Inflammatory macrophage (primary cell): ENCODE results near the gene PSKH1.
"Not testable (repeated sequence)": the region's sequence is repeated elsewhere in the genome, so short reads cannot be mapped to it uniquely, and the experiment has no call there.

Source experiments
- DNase-seq, 2 donors: peaks; one replicate each; pipeline ENCODE4 v3.0.0-alpha.2; 2020 to 2022

PSKH1 gene

DNA sequence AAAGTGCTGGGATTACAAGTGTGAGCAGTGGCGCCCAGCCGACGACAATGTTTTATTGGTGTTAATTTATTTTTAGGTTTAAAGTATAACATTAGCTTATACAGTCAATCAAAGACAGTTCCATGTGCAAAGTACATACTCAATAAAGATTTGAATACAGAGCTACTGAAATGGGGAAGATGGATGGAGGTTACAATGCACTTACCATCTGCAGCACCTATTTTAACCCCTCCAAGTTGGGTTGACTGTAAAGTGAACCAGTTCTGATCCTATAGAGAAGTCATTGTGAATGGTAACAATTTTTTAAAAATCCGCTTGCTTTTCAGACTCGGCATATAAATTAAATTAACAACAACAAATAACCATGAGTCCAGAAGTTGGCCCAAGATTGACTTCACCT lies 679 bp upstream of the PSKH1 start:
- DNase-seq, result no peak

DNA sequence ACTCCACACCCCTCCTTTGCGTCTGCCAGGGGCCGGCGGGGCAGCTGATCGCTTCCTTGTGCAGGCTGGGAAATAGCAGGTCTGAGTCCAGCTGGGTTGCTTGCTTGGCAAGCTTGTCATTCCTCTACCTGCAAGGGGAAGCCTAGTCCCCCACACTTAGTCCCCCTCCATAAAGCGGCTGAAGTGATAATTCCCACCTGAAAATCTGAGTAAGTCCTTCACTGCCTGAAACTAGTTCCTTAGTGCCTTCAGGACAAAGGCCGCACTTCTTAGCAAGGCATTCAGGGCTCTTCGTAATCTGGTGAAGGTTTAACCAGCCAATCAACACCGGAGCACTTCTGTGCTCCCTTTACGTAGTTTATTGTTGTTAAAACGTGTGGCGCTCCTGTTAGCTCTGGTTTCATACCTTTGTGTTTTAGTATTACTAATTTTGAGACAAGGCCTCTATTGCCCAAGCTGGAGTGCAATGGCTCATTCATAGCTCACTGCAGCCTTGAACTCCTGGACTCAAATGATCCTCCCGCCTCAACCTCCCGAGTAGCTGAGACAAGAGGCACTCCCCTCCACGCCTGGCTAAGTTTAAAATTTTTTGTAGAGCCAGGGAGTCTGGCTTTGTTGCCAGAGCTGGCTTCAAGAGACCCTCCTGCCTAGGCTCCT lies 817 bp downstream of the PSKH1 start:
- peak in 1 of 2 donors; percentile 44 for DNase-seq

DNA sequence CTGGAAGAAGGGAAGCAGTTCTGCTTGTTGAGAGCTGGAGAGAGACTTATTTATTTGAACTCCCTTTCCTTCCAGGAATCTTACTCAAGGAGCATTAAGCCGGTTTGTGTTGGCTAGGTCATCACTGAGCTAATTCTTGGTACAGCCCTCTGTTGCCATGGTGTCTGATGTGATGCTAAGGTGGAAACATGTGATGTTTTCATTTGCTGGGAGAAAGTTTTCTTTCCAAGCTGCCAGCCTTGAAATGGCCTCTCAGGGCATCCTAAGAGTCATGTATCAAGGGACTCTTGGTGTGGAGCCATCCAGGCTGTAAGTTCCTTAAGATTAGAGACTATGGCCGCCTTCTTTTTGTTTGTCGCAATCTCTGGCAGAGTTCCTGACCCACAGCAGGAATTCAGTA lies 4.2 kb downstream of the PSKH1 start:
- no peak for DNase-seq

DNA sequence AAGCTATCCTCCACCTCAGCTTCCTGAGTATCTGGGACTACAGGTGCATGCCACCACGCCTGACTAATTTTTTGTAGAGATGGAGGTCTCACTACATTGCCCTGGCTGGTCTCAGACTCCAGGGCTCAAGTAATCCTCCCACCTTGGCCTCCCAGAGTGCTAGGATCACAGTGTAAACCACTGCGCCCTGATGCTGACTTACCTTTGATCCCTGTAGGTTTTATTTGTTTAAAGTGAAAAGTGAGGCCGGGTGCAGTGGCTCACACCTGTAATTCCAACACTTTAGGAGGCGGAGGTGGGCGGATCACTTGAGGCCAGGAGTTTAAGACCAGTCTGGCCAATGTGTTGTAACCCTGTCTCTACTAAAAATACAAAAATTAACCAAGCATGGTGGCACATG lies 8.7 kb downstream of the PSKH1 start:
- DNase-seq, result no peak

DNA sequence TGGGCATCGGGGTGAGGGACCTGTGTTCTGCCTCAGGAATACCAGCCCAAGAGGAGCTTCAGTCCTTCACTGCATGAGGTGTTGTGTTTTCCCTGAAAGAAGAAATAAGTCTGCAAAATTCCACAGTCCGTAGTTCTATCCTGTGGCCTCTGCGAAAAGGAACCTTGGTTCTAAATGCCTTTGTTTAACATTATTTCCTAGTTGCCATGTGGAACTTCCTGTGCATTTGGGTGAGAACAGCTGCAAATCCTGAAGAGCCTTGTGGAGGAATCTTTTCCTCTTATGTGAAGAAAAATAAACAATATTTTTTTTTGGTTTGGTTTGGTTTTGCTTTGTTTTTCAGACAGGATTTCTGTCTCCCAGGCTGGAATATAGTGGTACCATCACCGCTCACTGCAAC lies 9.8 kb downstream of the PSKH1 start:
- no peak for DNase-seq

DNA sequence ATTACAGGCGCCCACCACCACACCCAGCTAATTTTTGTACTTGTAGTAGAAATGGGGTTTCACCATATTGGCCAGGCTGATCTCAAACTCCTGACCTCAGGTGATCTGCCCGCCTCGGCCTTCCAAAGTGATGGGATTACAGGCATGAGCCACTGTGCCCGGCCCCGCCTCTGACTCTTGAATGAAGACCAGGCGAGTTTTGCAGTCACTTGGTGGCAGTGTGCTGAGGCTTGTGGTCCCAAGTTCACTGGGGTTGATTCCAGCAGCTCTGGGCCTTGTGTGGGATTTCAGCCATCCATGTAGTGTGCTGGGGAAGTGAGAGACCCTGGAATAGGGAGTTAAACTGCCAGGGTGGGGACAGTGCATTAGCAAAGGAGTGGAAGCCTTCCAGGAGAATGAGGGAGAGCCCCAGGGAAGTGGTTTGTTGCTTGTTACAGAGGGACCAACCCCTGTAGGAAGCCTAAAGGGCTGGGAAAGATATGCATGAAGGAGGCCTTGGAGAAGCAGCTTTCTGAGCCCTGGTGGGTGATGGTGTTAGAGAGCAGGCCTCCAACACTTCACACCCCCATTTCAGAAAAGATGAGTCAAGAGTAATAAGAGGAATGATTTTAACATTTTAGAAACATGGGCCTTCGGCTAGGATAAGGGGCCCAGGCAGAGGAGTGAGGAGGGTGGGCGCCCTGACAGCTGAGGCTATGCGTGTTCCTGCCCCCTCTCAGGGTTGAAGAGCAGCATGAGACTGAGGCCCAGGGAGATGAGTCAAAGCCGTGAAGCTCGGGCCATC lies 14.5 kb downstream of the PSKH1 start:
- no peak for DNase-seq

DNA sequence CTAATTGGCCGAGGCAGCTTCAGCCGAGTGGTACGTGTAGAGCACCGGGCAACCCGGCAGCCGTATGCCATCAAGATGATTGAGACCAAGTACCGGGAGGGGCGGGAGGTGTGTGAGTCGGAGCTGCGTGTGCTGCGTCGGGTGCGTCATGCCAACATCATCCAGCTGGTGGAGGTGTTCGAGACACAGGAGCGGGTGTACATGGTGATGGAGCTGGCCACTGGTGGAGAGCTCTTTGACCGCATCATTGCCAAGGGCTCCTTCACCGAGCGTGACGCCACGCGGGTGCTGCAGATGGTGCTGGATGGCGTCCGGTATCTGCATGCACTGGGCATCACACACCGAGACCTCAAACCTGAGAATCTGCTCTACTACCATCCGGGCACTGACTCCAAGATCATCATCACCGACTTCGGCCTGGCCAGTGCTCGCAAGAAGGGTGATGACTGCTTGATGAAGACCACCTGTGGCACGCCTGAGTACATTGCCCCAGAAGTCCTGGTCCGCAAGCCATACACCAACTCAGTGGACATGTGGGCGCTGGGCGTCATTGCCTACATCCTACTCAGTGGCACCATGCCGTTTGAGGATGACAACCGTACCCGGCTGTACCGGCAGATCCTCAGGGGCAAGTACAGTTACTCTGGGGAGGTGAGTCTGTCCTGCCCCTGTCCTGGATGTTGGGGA lies 16.1 kb downstream of the PSKH1 start:
- no peak for DNase-seq

DNA sequence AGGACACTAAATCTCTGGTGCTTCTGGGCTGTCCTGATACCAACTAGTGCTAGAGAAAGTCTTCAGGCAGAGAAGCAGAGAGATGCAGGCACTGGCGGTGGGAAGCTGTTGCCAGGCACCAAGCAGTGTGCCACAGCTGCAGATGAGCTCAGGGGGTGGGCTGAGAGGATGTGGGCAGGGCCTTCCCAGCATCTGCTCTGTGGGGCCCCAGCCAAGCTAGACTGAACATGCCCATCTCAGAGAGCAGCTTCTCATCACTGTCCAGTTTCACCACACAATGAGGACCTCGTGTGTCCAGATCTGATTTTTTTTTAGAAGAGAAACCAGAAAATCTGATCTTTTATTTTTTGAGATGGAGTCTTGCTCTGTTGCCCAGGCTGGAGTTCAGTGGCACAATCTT lies 17.1 kb downstream of the PSKH1 start:
- DNase-seq, result no peak

DNA sequence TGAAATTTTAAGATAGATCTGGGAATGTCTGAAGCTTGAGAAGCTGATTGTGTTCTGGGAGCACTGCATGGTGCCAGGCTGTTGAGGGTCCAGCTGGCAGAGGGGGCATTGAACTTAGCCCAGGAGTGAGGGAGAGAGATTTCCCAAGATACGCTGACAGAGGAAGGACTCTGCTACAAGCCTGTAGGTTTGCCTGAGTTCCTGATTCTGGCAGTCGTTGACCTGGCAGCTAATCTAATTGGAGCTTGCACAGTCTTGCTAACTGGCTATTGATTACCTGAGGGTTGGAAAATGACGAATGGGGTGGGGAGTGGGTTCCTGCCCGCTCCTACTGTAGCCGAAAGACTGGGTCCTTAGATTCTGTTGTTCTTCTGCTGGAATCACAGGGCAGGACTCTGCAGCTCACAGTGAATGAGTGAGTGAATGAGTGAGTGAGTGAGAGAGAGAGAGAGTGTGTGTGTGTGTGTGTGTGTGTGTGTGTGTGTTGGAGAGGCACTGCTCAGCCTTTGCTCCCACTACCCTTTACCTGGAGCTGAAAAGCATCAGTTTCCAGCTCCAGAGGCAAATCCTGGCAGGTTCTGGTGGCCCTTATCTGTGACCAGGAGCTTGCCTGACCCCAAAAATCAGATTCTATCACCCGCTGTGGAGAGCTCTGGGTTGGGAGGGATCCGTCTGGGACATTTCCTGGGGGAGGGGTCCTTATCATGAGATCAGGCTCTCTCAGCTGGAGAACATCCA lies 21.9 kb downstream of the PSKH1 start:
- no peak for DNase-seq

DNA sequence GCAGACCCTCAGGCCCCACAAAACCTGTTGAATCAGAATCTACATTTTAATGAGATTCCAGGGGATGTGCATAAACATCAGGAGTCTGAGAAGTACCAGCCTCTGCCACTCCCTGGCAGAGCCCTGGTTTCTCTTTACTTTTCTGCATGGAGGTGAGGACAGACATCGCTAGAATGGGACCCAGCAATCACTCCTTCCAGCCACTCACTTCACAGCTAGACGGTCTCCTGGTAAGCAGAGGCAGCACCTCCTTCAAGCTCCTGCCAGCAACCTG lies 22.4 kb downstream of the PSKH1 start:
- not testable (repeated sequence) for DNase-seq

DNA sequence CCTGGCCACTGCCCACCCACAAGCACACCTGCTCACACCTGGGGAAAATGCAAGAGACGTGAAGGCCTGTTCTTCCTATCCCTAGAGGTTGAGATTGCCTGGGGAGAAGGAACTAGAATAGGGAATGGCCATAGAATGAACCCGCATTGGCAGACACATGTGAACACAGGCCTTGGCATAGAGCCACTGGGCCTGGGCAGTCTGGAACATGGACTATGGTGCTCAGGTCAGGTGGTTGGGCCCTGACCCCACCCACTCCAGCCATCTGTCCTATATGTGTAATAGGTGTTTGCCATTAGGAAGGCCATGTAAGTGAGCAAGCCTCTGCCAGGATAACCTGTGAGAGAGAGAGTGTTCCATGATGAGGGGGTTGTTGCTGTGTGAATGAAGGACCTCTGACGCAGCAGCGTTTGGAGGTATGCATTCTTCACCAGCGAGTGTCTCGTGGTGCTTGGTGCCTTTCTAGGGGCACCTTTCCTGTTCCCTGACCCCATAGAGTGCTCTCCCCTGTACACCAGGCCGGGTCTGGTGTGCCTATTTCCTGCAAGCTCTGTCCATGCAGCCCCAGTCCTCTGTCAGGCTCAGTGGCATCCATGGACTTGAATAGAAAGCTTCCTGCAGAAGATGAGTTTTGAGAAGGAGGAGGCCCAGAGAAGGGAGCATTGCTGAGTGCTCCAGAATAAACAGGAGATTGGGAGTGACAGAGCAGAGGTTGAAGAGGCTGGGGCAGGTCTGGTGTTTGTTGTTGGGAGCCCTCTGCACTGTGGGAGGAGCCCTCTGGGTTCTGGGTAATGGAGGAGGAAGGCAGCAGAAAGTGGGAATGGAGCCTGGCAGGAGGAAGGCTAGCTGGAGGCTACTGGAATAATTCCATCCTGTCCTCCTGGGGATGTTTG lies 23.0 kb downstream of the PSKH1 start:
- DNase-seq, result no peak

DNA sequence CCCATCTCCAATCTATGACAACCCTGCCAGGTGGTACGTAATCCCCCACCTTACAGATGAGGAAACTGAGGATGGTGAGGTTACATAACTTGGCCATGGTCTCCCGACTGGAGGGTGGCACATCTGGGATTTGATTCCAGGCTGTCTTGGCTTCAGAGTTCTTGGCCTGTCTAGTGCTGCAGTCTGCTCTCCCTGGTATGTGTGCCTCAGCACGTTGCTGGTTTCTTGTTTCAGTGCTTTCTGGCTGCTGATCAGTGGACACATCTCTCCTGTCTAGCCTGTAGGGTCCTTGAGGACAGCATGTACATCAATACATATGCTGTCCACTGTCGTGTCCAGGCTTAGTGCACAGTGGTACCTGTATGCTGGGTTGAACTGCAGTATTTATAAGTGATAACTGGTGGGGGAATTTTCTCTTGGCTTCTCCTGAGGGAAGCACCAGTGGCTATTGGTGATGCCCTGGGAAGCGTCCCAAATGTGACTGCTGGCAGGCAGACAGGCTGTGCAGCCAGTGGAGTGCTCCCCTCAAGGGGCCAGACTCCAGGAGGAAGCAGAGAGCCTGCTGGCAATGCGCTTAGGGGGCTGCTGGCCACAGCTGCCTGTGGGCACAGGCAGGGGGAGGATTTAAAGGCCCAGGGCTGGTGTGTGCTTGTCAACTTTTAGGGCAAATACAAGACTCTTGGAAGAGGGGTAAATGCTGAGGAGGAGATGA lies 24.2 kb downstream of the PSKH1 start:
- no peak for DNase-seq

DNA sequence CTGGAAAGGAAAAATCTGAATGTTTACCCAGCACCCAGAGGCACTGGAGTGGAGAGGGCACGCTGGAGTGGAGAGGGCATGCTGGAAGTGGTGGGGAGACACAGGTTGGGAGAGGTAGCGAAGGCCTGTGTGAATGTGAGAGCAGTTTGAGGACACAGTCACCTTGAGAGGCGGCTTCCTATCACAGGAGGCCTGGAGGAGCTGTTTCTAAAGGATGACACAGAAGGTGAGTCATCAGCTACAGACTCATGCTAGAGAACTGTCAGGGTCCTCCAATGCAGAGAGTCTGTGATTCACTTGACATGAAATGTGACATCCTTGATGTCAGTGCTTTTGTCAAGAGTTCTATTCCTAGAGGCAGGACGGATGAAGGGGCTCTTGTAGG lies 24.8 kb downstream of the PSKH1 start:
- peak in 1 of 2 donors; percentile 25 for DNase-seq

DNA sequence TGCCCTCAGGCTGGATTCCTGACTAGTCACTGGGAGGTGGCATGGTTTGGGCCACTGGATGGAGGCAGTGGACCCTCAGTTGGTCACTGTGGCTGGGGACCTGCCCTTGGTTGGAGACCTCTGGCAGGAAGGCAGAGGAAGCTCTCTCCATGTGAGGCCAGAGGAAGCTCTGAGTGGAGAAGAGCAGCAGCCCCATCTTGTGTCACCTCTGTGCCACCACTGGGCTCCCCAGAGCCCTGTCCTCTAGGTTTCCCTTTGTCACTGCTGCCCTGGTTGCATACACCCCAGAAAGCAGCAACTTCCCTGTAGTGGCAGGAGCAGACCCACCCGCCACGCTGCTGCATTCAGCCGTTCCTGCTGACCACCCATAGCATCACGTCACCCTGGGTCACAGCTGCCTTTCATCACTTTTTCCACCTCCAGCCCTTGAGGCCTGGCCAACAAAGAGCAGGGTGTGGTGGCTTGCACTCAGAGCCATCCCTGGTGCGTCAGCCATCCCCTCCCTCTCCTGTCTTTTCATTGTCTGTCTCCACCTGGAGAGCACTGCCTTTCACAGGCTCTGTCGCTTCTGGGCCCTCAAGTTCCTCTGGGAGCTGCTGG lies 26.7 kb downstream of the PSKH1 start:
- peak in 1 of 2 donors; percentile 7 for DNase-seq

DNA sequence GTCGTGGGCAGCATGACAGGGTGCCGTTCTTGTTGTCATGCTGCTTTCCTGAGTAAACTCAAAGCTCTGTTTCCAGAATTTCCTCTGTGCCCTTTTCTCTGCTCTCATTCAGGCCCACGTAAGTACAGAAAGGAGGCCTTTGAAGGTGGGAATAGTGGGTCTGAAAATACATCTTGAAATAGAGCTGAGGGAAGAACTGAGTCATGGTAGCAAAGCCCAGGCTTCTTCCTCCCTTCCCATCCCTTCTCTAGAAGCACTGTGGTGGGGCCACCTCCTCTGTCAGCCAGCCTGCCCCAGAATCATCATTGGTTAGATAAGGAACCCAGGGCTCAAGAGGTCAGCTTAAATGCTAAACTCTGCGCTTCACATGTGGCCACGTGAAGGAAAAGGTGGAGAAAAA lies 29.2 kb downstream of the PSKH1 start:
- no peak for DNase-seq

DNA sequence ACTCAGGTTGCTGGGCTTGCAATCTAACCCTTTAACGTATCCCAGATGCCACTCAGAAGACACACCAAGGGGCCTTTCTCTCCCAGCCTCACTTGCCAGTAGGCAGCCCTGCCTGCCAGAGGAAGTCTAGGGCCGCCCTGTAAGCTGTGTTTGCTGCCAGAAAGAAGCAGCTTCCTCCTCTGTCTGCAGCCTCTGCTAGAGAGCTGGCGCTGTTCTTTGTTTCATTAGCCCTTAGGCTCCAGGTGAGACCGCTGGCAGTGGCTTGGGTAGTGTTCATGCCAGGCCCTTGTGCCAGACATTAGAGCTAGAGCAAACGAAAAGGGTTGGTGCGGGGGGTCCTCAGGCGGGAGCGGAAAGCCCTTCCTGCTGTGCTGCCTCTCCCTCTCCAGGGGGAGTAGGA lies 29.7 kb downstream of the PSKH1 start:
- DNase-seq, result no peak

DNA sequence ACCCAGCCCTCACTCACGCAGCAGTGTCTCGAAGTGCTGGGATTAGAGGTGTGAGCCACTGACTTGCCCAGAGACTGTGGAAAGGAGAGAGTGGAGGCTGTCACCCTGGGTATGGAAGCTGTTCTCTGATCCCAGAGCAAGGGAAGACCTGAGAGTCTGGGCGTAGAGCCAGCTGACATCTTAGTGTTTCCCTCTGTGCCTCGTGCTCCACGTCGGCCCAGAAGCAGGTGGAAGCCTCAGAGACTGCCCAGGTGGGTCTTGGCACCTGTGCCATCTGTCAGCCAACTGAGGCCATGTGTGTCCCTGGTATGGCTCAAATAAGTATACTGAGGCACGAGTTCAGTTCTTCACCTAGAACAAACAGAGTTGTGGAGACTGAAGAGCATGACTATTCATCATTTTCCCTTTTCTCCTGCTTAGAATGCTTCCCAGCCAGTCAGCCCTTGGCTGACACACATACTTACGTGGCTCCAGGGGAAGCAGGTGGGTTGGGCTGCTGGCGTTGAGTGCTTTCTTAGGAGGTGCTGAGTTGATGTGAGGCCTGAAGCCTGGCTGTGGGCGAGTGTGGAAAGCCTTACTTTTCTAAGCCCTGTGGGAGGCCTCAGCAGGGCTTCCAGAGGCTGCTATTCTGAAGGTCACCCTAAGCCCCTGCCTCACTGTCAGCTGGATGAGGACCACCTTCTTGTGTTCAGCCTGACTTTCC lies 30.5 kb downstream of the PSKH1 start:
- DNase-seq, result no peak

DNA sequence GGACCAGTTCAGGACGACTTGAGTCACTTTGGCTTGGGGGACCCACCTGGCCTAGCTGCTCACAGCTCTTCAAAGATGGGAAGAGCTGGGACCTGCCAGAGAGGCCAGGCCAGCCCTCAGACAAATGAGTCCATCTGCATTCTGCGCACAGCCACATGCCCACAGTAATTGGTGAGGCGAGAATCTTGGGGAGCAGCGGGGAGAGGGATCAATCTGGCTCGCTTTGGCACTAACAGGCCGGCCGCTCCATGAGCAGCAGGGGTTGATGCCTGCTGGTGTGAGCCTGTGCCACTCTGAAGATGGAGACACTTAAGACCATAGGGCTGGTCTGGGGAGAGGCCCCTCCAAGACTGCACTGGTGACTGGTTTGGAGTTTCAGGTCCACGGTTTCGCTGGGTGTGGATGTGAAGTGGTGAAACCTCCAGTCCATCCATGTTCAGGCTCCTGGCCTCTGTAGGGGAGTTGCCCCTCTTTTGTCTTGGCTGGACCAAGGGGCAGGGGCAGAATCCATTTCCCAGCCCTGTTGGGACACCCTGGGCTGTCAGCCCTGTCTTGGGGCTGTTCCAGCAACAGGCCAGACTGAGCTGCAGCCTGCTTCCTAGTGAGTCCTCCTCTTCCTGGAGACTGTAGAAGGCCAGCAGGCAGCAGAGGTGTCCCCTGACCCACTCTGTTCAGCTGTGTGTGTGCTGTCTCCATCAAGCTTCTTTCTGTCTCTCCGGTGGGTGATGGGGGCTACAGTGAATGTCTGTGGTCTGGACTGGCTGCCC lies 31.3 kb downstream of the PSKH1 start:
- DNase-seq, result no peak

DNA sequence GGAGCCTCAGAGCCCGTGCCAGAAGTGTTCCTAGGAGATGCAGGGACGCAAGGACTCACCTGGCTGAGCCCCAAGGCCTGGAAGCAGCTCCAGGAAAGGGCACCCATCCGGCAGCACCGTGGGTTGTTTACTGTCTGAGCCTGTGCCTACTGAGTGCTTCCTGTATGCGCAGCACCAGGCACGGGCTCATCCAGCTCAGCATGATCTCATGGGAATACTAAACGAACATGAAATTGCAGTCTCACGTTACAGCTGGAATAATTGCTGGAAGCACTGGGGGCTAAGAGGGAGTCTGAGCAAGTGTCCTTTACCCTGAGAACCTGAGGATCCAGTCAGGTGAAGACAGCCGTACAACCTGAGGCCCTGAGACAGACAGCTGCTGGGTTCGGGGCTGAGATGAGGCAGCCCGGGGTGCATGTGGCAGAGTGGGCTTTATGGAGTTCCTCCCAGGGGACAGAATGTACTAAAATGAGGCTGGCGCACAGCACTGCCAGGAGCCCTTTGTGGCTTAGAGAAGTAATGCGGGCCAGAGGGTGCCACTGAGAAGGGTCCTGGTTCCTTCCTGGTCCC lies 33.2 kb downstream of the PSKH1 start:
- DNase-seq, result no peak
